ENCODE results near the gene UACA.

DNA sequence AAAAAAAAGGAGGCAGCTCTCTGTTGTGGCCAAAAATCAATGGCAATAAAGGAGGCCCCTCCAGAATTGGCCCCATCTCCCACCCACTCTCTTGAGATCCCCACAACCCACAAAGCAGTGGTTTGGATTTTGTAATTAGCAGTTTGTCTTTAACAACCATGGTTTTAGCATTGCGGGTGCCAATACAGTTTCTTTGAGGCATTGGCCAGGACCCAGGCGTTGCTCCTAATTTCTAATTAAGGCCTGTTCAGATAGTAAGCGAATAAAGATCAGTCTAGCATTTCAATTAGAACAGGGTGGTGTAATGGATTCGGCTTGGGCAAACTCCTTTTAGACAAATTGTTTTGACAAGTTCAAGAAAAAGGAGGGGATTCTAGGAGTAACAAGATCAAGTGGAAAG lies 23.6 kb upstream of the UACA start:
- TF ChIP-seq POLR2AphosphoS5 (IDR thresholded peaks at IDR 0.05; ENCODE audit: insufficient read depth, low read depth, low read length), result no peak
- no peak for TF ChIP-seq MYC (IDR thresholded peaks at IDR 0.05; ENCODE audit: low read depth, low read length)
- TF ChIP-seq, protein P1, sequence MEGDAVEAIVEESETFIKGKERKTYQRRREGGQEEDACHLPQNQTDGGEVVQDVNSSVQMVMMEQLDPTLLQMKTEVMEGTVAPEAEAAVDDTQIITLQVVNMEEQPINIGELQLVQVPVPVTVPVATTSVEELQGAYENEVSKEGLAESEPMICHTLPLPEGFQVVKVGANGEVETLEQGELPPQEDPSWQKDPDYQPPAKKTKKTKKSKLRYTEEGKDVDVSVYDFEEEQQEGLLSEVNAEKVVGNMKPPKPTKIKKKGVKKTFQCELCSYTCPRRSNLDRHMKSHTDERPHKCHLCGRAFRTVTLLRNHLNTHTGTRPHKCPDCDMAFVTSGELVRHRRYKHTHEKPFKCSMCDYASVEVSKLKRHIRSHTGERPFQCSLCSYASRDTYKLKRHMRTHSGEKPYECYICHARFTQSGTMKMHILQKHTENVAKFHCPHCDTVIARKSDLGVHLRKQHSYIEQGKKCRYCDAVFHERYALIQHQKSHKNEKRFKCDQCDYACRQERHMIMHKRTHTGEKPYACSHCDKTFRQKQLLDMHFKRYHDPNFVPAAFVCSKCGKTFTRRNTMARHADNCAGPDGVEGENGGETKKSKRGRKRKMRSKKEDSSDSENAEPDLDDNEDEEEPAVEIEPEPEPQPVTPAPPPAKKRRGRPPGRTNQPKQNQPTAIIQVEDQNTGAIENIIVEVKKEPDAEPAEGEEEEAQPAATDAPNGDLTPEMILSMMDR (IDR thresholded peaks at IDR 0.05; ENCODE audit: extremely low read depth in 1 of 2, insufficient read depth in 1 of 2, low read depth in 1 of 2, low read length in 2 of 2), result no peak
- TF ChIP-seq POLR2A (IDR thresholded peaks at IDR 0.05; ENCODE audit: low read depth, low read length), result no peak
- TF ChIP-seq EZH2 (IDR thresholded peaks at IDR 0.05; ENCODE audit: borderline replicate concordance, low read depth, low read length, severe bottlenecking), result no peak
- TF ChIP-seq, protein P2, sequence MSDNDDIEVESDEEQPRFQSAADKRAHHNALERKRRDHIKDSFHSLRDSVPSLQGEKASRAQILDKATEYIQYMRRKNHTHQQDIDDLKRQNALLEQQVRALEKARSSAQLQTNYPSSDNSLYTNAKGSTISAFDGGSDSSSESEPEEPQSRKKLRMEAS (IDR thresholded peaks at IDR 0.05; ENCODE audit: insufficient read depth, insufficient read length), result no peak
